Upper lobe of left lung (tissue), 6 donors: ENCODE results near the gene MCAT. TPM values are rescaled to one million over a fixed set of nuclear protein-coding genes. Genes with fewer than 3 reads are reported as not detected.

ENCODE experiments used
- ATAC-seq, 2 donors: fragments of 200-7000 bp; cut with Tn5 transposase; one replicate each; pipeline ENCODE4 v1.9.1; 2022; ENCODE audit warnings: mild to moderate bottlenecking in 2 of 2, moderate library complexity in 2 of 2; ENCODE audit not compliant: low FRiP score in 2 of 2
- DNase-seq, 2 donors: peaks; one replicate each; pipeline ENCODE4 v3.0.0-alpha.2; 2019 to 2020
- H3K27ac ChIP-seq, 4 donors: fragments of 200-600 bp; sonication (generic); one replicate each; pipeline ENCODE4 v1.5.1; 2016 to 2019
- H3K27me3 ChIP-seq, 4 donors: fragments of 200-600 bp; sonication (generic); one replicate each; pipeline ENCODE4 v1.5.1; 2017 to 2019
- H3K36me3 ChIP-seq, 4 donors: fragments of 200-600 bp; sonication (generic); one replicate each; pipeline ENCODE4 v1.5.1; 2016 to 2019
- H3K4me1 ChIP-seq, 4 donors: fragments of 200-600 bp; sonication (generic); one replicate each; pipeline ENCODE4 v1.5.1; 2018 to 2019
- H3K4me3 ChIP-seq, 4 donors: fragments of 200-600 bp; sonication (generic); one replicate each; pipeline ENCODE4 v1.5.1; 2017 to 2019; ENCODE audit warnings: mild to moderate bottlenecking in 2 of 4, moderate library complexity in 1 of 4
- H3K9me3 ChIP-seq, 4 donors: fragments of 200-600 bp; sonication (generic); one replicate each; pipeline ENCODE4 v1.5.1; 2018 to 2019
- EP300 ChIP-seq, 4 donors: sonication (generic); formaldehyde crosslinking; IDR thresholded peaks; one replicate each; pipeline ENCODE4 v1.5.1; 2017; ENCODE audit warnings: antibody characterized with exemption in 4 of 4, control low read depth in 2 of 4
- POLR2A ChIP-seq, 4 donors: fragments of 450-650 bp; IDR thresholded peaks; one replicate each; pipeline ENCODE4 v1.5.1; 2016 to 2017; ENCODE audit warnings: antibody characterized with exemption in 4 of 4, mild to moderate bottlenecking in 2 of 4
- POLR2AphosphoS5 ChIP-seq, 2 donors: sonication (generic); formaldehyde crosslinking; IDR thresholded peaks; one replicate each; pipeline ENCODE4 v1.5.1; 2017; ENCODE audit warnings: antibody characterized with exemption in 2 of 2
- WGBS, 2 donors: methylation state at CpG; one replicate each; pipeline ENCODE4 v1.1.5; 2017 to 2018; 5-methylcytosine and 5-hydroxymethylcytosine counted together
- total RNA-seq, 6 donors: library from RNA; depleted of rRNA in 4 of 6; stranded (reverse); fragments of >200 nt in 4 of 6; gene quantifications; one replicate each; pipeline versions ENCODE4 v1.1.0 to v1.2.1, GENCODE V29; 2016 to 2021
- TF ChIP-seq, protein P1 (sequence below), 6 experiments: fragments of 450-650 bp in 4 of 6; fragments of 200-600 bp in 2 of 6; sonication (generic) in 2 of 6; IDR thresholded peaks; one replicate each; pipeline ENCODE4 v1.5.1; 2016 to 2019; ENCODE audit warnings: antibody characterized with exemption in 6 of 6
- donor health status: DM: no; HTN: no; CAD: no; lungs with moderate emphysema.
- donor health status: DM: no; HTN: yes; CAD: no; lungs with severe emphysema.

Gene MCAT
- total RNA-seq, 6 donors from 2014 or later: 15.6 to 34.4 (median 18.5) TPM

DNA sequence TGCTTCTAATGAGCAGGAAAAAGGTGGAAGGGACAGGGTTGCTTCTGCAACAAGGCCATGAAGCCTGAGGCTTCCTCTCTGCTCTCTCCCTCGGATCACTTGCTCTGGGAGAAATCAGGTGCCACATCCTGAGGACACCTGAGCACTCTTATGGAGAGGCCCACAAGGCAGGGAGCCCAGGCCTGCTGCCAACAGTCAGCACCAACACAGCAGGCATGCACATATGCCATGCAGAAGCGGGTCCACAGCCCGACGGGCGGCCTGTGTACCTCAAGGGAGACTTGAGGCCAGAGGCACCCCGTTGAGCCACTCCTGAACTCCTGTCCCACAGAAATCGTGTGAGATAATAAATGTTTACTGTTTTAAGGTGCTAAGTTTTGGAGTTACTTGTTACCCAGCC lies 34.3 kb upstream of the MCAT start:
- peaks cover 10 to 62% (median 42%) of the 10 kb centered on the region in 4 donors for H3K36me3 ChIP-seq
- TF ChIP-seq, protein P1, sequence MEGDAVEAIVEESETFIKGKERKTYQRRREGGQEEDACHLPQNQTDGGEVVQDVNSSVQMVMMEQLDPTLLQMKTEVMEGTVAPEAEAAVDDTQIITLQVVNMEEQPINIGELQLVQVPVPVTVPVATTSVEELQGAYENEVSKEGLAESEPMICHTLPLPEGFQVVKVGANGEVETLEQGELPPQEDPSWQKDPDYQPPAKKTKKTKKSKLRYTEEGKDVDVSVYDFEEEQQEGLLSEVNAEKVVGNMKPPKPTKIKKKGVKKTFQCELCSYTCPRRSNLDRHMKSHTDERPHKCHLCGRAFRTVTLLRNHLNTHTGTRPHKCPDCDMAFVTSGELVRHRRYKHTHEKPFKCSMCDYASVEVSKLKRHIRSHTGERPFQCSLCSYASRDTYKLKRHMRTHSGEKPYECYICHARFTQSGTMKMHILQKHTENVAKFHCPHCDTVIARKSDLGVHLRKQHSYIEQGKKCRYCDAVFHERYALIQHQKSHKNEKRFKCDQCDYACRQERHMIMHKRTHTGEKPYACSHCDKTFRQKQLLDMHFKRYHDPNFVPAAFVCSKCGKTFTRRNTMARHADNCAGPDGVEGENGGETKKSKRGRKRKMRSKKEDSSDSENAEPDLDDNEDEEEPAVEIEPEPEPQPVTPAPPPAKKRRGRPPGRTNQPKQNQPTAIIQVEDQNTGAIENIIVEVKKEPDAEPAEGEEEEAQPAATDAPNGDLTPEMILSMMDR (IDR thresholded peaks at IDR 0.05): no peak
- TF ChIP-seq EP300 (IDR thresholded peaks at IDR 0.05) (no peak), POLR2AphosphoS5 (IDR thresholded peaks at IDR 0.05) (no peak), POLR2A (IDR thresholded peaks at IDR 0.05) (no peak)
- no peaks in the 10 kb centered on the region for H3K27me3 ChIP-seq
- H3K4me3 ChIP-seq: no peak overlapping the region
- ATAC-seq: no peak
- H3K27ac ChIP-seq: no peak overlapping the region
- WGBS, 2 donors: 52 to 79% methylated on average over 7 of the region's 7 CpGs
- no peaks in the 10 kb centered on the region for H3K9me3 ChIP-seq
- DNase-seq: peak in 1 of 2 donors; percentile 65
- peaks cover 0 to 13% (median 0%) of the 10 kb centered on the region in 4 donors for H3K4me1 ChIP-seq

DNA sequence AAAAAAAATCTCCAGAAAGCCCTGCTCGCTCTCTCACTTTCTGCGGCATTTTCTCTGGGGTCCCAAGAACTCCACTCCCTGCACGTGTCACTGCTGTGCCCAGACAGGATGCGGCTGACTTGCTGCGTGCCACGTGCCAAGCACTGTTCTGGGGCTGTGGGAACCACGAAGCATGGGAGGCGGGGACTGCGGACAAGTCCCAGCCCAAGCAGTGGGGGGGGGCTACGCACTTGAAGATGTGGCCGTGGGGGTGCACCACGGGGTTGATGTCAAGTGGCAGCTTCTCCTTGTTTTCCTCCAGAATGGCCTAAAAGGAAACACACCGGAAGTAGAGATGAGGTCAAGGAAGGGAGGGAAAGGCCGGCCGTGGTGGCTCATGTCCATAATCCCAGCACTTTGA lies 32.9 kb upstream of the MCAT start:
- Histone ChIP-seq H3K27ac (no peak overlapping the region), H3K9me3 (no peaks in the 10 kb centered on the region), H3K4me3 (no peak overlapping the region), H3K36me3 (peaks cover 10 to 72% (median 55%) of the 10 kb centered on the region in 4 donors), H3K27me3 (no peaks in the 10 kb centered on the region), H3K4me1 (peaks cover 0 to 2% (median 0%) of the 10 kb centered on the region in 4 donors)
- no peak for DNase-seq
- TF ChIP-seq, protein P1 (IDR thresholded peaks at IDR 0.05): no peak
- no peak for TF ChIP-seq POLR2AphosphoS5 (IDR thresholded peaks at IDR 0.05)
- TF ChIP-seq EP300 (IDR thresholded peaks at IDR 0.05): no peak
- no peak for TF ChIP-seq POLR2A (IDR thresholded peaks at IDR 0.05)
- ATAC-seq: no peak
- 80 to 84% methylated on average over 15 of the region's 15 CpGs for WGBS, 2 donors

DNA sequence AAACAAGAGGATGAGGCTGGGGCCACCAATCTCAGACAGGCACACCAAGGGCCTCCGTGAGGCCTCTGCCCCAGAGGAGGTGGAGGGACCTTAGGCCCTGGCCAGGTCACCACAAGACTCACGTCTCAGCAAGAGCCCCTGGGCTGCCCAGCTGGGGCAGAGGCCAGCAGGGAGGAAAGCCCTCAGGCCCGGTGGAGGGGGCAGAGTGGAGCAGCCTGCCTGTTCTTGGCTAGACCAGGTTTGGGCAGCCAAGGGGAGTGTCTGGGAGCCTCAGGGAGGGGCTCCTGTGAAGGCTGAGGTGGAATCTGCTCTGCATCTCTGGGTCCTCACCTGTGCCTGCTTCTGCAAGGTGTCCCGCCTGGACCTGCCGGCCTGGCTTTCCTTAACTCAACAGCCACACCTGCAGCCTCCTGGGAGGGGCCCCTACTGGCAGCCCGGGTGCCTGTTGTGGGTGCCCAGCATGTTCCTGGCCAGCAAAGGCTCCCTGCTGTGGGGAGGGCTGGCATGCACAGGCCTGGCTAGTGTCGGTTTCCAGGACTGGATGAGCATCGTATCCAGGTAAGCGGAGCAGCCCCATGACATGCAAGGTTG lies 31.8 kb upstream of the MCAT start:
- H3K36me3 ChIP-seq: peaks cover 10 to 79% (median 56%) of the 10 kb centered on the region in 4 donors
- DNase-seq: no peak
- no peak overlapping the region for H3K4me3 ChIP-seq
- H3K27ac ChIP-seq: no peak overlapping the region
- no peaks in the 10 kb centered on the region for H3K9me3 ChIP-seq
- TF ChIP-seq, protein P1 (IDR thresholded peaks at IDR 0.05): no peak
- no peak for TF ChIP-seq EP300 (IDR thresholded peaks at IDR 0.05)
- no peak for TF ChIP-seq POLR2A (IDR thresholded peaks at IDR 0.05)
- TF ChIP-seq POLR2AphosphoS5 (IDR thresholded peaks at IDR 0.05): no peak
- ATAC-seq: no peak
- H3K27me3 ChIP-seq: no peaks in the 10 kb centered on the region
- 95 to 96% methylated on average over 6 to 9 of the region's 9 CpGs for WGBS, 2 donors
- no peaks in the 10 kb centered on the region for H3K4me1 ChIP-seq

DNA sequence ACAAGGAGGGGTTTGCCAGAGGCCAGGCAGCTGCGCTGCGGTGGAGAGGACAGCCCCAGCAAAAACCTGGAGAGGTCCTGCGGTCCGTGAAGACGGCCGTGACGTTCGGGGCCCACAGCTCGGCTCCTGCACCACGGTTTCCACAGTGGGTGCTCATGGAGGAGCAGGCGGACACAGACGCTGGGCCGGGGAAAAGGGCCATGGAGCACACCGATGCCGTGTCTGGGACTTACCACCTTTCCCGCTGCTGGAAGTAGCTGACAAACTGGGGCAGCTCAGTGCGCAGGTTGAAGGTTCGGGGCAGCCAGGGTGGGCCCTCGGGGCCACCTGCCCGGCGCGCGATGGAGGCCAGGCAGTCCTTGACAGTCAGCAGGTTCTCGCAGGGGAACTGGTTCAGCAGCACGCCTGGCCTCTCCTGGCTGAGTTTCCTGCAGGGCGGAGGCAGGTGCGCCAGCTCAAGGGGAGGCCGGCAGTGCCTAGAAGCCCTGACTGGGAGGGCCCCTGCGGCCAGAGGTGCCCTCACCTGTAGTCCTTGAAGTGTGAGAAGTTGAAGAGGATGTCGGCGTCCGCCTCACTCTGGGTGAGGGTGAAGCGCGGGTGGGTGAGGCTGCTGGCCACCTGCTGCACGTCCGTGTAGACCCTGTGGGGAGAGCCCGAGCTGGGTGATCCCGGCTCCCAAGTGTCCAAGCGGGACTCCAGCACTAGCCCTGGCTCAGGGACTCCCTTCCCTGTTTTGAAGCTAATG lies 30.9 kb upstream of the MCAT start:
- Histone ChIP-seq H3K27ac (no peak overlapping the region), H3K36me3 (peaks cover 10 to 71% (median 54%) of the 10 kb centered on the region in 4 donors), H3K4me1 (no peaks in the 10 kb centered on the region), H3K4me3 (no peak overlapping the region), H3K9me3 (no peaks in the 10 kb centered on the region), H3K27me3 (no peaks in the 10 kb centered on the region)
- DNase-seq (no peak), ATAC-seq (no peak)
- TF ChIP-seq POLR2A (IDR thresholded peaks at IDR 0.05): no peak
- TF ChIP-seq POLR2AphosphoS5 (IDR thresholded peaks at IDR 0.05): no peak
- WGBS, 2 donors: 95% methylated on average over 22 to 37 of the region's 39 CpGs

DNA sequence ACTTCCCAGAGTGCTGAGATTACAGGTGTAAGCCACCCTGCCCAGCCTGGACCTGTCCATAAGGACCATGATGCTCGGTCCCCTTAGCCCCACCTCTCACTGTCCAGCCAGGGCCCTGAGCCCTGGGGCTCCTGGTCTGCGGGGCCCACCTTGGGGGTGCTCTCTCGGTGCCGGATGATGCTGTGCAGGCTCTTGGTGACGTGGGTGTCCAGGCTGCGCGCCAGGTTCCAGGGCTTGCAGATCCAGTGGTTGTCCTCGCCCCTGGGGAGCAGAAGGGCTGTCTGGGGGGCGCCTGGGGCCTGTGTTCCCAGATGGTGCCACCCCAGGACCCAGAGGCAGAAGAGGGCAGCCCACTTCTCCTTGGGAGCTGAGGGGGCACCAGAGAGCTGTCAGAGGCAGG lies 30.4 kb upstream of the MCAT start:
- TF ChIP-seq POLR2A (IDR thresholded peaks at IDR 0.05): no peak
- TF ChIP-seq, protein P1 (IDR thresholded peaks at IDR 0.05): no peak
- no peak for TF ChIP-seq POLR2AphosphoS5 (IDR thresholded peaks at IDR 0.05)
- TF ChIP-seq EP300 (IDR thresholded peaks at IDR 0.05): no peak
- H3K27ac ChIP-seq: no peak overlapping the region
- no peak overlapping the region for H3K4me3 ChIP-seq
- DNase-seq: no peak
- no peak for ATAC-seq
- no peaks in the 10 kb centered on the region for H3K9me3 ChIP-seq
- no peaks in the 10 kb centered on the region for H3K4me1 ChIP-seq
- WGBS, 2 donors: 92% methylated on average over 8 of the region's 9 CpGs; no CpG with 5 or more reads in 1 of the 2 donors
- H3K36me3 ChIP-seq: peaks cover 10 to 69% (median 51%) of the 10 kb centered on the region in 4 donors
- H3K27me3 ChIP-seq: no peaks in the 10 kb centered on the region
